Liver (tissue), 3 donors: ENCODE results near the gene HSPA12B.

Experiments used
- SP1 ChIP-seq: IDR thresholded peaks from 2 replicates; pipeline ENCODE4 v1.6.1; 2018; ENCODE audit warnings: antibody characterized with exemption, mild to moderate bottlenecking
- TAF1 ChIP-seq: conservative IDR thresholded peaks from 2 replicates; pipeline ENCODE4 v1.6.1; 2016; ENCODE audit warnings: antibody characterized with exemption, mild to moderate bottlenecking
- YY1 ChIP-seq: IDR thresholded peaks from 2 replicates; pipeline ENCODE4 v1.6.1; 2016; ENCODE audit warnings: antibody characterized with exemption, mild to moderate bottlenecking
- TF ChIP-seq, protein P1 (sequence below): fragments of 150-350 bp; IDR thresholded peaks from 2 replicates; pipeline ENCODE4 v1.5.1; 2017; ENCODE audit warnings: improper control_type of control experiment, low read depth, low read length; ENCODE audit not compliant: missing input control
- TF ChIP-seq, protein P2 (sequence below): IDR thresholded peaks from 2 replicates; pipeline ENCODE4 v1.6.1; 2016; ENCODE audit warnings: antibody characterized with exemption
- donor health status: healthy.
- donor health status: healthy.

DNA sequence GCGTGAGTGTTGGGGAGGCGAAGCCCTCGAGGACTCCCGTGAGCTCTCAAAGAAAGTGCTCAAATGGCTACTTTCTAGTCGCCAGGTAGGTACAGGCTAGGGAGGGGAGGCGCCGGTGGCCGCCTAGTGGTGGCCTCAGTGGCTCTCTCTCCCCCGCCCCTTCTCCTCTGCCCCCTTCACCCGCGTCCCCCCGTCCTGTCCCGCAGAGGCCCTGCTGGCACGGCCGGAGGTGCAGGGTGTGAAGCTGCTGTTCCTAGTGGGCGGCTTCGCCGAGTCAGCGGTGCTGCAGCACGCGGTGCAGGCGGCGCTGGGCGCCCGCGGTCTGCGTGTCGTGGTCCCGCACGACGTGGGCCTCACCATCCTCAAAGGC lies 18.8 kb downstream of the HSPA12B start:
- TF ChIP-seq, protein P1, sequence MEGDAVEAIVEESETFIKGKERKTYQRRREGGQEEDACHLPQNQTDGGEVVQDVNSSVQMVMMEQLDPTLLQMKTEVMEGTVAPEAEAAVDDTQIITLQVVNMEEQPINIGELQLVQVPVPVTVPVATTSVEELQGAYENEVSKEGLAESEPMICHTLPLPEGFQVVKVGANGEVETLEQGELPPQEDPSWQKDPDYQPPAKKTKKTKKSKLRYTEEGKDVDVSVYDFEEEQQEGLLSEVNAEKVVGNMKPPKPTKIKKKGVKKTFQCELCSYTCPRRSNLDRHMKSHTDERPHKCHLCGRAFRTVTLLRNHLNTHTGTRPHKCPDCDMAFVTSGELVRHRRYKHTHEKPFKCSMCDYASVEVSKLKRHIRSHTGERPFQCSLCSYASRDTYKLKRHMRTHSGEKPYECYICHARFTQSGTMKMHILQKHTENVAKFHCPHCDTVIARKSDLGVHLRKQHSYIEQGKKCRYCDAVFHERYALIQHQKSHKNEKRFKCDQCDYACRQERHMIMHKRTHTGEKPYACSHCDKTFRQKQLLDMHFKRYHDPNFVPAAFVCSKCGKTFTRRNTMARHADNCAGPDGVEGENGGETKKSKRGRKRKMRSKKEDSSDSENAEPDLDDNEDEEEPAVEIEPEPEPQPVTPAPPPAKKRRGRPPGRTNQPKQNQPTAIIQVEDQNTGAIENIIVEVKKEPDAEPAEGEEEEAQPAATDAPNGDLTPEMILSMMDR: no peak
- TF ChIP-seq TAF1: no peak
- TF ChIP-seq SP1: no peak
- TF ChIP-seq, protein P2, sequence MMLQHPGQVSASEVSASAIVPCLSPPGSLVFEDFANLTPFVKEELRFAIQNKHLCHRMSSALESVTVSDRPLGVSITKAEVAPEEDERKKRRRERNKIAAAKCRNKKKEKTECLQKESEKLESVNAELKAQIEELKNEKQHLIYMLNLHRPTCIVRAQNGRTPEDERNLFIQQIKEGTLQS: no peak
- TF ChIP-seq YY1: no peak
